GM19238 (cell line): ENCODE data around the gene CCDC24.

ENCODE experiments used
- DNase-seq: peaks from one replicate; pipeline ENCODE4 v3.0.0; 2011; ENCODE audit warnings: low spot score; ENCODE audit not compliant: insufficient read length

The CCDC24 gene

DNA sequence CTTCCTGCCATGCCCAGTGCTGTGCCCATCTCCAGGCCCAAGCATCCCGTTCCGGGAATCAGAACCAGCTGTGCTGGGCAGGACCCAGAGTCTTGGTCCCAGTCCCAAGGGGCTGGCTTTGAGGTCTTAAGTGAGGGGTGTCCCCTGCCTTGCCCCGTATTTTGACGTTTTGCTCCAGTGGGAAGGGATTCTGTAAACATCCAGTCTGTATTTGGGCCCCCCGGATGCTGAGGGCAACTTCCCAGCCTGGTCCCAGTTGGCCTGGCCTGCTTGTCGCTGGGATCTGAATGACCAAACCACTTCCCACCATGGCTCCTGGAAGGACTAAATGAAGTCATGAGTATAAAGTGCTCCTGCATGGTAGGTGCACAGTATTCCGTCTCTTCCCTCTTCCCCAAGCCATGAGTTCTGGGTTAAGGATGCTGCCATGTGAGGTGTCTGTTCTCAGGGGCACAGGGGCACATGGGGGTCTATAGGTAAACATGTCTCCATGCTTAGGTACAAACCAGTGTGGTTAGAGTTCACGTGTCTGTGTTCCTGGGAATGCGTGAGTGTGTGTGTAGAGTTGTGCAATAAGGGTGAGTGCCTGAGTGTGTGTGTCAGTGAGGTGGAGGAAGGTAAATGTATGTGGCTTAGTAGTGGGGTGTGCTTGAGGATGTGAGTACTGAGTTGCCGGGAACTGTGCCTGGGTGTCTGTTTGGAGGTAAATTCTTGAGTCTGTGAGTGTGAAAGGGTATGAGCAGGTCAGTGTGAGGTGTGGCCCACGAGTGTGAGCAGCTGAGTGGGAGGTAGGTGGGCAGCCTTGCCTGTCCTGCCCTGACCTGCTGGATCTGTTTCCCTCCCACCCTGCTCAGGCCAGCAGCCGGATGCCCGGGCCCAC, 10.9 kb upstream of the CCDC24 start:
- DNase-seq = no peak

DNA sequence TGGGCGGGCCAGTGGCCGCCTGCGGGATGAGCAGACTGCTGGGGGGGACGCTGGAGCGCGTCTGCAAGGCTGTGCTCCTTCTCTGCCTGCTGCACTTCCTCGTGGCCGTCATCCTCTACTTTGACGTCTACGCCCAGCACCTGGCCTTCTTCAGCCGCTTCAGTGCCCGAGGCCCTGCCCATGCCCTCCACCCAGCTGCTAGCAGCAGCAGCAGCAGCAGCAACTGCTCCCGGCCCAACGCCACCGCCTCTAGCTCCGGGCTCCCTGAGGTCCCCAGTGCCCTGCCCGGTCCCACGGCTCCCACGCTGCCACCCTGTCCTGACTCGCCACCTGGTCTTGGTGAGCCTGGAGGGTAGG, 10.3 kb upstream of the CCDC24 start:
- no peak for DNase-seq

DNA sequence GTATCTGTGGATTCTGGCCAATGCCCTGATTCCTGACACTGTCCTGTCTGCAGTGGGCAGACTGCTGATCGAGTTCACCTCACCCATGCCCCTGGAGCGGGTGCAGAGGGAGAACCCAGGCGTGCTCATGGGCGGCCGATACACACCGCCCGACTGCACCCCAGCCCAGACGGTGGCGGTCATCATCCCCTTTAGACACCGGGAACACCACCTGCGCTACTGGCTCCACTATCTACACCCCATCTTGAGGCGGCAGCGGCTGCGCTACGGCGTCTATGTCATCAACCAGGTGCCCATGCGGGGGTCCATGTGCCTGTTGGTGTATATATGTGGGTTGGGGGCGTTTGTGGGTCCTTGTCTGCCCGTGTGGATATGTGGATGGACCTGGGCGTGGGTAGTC, 9.8 kb upstream of the CCDC24 start:
- DNase-seq = no peak

DNA sequence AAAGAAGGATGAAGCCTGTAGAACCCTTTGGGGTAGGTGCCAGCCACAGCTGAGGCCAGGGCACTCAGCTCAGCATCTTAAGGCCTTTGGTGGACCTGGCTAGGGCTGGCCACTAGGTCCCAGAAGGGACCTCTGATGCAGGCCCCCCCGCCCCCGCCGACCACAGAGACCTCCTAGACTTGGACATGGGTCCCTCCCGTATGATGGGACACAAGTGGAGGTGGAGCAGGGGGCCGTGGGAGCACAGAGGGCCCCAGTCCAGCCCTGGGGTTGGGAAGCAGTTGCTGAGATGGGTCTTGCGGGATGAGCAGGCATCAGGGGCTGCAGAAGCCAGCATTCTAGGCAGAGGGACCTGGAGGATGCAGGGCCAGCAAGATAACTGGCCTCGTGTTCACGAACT, 9.2 kb upstream of the CCDC24 start:
- no peak for DNase-seq

DNA sequence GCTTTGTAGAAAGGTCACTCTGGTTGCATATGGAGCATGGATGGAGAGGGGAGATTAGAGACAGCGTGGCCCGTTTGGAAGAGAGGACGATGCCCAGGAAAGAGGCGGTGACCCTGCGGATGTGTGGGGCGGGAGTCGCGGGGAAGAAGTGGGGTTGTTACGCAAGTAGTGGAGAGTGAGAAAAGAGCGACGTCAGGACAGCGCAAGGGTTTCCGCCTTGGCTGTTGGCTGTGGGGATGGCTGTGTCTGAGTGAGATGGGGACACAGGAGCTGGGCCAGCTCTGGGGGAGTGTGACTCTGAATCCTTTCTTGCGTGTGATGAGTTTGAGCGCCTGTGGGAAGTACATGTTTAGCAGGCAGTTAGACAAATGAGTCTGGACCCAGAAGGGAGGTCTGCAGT, 8.6 kb upstream of the CCDC24 start:
- no peak for DNase-seq

DNA sequence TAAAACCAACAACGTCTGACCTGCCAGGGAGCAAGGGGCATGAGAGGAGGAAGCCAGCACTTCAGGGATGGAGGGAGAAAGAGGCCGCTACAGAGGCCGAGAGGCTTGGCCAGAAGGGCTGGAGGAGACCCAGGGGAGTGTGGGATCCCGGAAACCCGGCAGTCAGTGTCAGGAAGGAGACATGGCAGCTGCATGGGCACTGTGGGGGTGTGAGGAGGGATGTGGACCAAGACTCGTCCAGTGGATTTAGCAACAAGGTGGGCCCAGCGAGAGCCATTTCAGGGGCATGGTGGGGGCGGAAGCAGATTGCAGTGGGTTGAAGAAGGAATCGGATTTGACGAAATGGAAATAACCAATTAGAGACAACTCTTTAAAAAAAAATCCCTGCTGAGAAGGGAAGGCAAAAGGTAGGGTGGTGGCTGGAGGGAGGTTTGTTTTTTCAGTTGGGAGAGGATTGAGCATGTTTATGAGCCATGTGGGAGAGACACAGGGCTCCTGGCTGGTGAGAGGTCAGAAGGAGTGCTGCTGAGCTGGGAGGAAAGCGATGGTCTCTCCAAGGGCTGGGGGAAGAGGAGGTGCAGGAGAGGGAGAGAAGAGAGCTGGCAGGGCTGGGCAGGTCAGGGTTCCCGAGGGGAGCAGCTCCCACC, 8.0 kb upstream of the CCDC24 start:
- no peak for DNase-seq

DNA sequence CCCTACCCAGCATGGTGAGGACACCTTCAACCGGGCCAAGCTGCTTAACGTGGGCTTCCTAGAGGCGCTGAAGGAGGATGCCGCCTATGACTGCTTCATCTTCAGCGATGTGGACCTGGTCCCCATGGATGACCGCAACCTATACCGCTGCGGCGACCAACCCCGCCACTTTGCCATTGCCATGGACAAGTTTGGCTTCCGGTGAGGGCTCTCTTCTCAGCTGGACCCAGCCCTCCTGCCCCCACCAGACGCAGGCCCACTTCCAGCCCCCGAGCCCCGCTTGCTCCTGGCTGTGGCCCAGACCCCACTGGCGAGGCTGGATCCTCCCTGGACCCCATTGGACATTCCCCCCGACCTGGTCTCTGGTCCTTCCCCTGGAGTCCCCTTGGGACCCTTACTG, 6.5 kb upstream of the CCDC24 start:
- no peak for DNase-seq

DNA sequence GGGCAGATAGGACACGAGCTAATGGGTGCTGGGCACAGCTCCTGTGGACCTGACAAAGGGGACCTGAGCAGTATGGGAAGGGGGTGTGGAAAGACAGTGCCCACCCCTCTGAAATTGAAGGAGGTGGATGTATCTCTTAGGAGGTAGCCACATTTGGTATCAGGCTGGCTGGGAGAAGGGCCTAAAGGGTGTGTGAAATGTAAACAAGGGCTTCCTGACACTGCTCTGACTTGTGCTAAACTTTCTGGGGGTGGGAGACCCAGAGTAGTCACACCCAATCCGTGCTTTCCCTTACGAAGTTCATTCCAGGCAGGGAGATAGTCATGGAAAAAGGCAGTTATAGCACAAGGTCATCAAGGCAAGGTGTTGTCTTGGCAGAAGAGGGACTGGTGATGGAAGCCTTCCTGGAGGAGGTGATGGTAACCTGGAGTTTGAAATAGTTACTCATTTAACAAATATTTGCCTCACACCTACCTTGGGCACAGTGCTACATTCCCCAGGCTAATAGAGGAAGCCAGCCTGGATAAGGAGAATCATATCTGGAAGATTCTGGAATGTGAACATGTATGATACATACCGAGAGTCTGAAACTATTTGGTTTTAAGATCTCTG, 5.3 kb upstream of the CCDC24 start:
- DNase-seq = no peak

DNA sequence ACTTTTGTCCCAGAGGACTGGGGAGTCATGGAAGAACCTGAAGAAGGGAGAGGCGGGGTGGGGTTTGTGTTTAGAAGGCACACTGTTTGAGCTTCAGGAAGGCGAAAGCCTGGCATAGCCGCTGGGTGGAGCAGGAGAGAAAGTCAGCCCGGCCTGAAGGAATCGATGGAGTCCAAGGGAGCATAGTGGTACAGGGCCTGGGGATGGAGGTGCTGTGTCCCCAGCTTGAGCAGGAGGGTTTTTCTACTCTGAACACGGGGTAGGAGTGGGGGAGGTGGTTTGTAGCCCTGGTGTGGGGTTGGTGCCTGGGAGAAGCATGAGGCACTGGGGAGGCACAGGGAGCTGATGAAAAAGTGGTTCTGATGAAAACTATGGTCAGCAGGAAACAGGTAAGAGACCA, 4.7 kb upstream of the CCDC24 start:
- no peak for DNase-seq

DNA sequence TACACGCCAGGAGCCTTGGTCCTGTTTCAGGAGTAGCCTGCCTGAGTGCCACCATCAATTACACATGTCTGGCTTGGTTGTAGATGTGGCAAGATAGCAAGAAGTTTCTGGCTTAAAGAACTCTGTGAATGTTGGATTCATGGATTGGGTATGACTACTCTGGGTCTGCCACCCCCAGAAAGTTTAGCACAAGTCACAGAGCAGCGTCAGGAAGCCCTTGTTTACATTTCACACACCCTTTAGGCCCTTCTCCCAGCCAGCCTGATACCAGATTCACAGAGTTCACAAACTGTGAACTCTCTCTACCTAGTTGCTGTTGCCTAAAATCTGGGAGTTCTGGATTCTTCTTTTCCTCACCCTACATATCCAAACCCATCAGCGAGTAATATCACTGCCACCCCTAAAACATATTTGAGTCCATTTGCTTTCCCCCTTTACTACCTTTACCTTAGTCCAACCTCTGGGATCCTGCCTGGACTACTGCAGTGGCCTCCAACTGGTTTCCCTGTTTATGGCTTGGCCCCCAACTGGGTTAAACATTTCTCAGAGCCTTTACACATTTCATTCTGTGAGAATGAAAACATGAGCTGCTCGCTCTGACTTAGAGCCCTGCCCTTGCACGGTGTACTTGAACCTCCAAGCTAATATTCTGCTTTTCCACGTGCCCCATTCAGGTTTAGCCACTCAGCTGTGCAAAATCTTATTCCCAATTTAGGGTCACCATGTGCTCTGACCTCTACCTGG, 4.1 kb upstream of the CCDC24 start:
- no peak for DNase-seq

DNA sequence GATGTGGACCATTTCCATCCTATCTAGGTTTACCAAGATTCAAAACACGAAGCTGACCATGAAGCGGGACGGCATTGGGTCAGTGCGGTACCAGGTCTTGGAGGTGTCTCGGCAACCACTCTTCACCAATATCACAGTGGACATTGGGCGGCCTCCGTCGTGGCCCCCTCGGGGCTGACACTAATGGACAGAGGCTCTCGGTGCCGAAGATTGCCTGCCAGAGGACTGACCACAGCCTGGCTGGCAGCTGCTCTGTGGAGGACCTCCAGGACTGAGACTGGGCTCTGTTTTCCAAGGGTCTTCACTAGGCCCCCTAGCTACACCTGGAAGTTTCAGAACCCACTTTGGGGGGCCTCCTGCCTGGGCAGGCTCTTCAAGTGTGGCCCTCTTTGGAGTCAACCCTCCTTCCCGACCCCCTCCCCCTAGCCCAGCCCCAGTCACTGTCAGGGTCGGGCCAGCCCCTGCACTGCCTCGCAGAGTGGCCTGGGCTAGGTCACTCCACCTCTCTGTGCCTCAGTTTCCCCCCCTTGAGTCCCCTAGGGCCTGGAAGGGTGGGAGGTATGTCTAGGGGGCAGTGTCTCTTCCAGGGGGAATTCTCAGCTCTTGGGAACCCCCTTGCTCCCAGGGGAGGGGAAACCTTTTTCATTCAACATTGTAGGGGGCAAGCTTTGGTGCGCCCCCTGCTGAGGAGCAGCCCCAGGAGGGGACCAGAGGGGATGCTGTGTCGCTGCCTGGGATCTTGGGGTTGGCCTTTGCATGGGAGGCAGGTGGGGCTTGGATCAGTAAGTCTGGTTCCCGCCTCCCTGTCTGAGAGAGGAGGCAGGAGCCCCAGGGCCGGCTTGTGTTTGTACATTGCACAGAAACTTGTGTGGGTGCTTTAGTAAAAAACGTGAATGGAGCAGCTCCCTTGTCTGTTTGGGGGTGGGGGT, 864 bp upstream of the CCDC24 start:
- DNase-seq = no peak

DNA sequence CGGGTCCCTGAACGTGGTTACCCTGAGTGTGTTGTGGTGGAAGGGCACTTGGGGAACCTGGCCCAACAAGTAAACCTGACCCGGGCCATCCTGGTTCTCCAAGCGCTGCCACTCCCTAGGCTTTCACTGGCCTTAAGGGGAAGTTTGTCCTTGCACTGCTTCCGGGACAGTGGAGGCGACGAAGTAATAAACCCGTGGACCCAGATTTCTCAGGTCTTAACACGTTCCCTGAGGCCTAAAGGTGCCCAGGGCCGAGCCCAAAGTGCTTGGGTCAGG, 261 bp upstream of the CCDC24 start:
- DNase-seq = no peak

DNA sequence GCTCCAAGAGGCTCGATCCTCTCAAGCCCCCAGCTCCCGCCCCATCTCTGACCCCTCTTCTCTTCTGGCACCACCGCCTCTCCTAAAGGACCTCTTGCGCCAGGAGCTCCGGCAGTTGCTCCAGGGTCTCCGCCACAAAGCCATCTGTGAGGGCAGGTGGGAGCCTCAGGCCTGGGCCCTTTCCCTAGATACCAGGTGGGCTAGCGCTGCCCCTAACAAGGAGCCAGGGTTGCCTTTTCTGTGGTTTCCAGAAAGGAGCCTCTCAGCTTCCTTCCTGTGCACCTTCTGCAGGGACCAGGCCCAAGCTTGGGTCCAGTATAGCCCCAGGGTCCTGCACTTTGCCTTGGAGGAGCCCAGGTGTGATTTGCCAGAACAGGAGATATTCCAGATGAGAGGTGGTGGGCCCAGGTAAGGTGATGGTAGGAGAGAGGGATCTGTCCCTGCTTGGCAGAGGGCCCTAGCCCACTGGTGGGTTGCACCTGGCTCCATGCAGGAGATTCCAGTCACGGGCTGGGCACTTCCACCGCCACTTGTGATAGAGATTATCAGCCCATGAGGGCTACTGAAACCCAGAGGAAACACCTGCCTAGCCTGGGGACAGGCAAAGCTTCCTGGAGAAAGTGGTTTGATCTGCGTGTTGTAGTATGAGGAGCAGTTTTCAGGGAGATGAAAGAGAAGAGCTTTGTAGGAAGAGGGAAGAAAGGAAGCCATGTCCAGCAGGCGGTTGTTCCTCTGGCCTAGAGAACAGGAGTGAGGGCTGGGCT, 1.0 kb downstream of the CCDC24 start:
- no peak for DNase-seq

DNA sequence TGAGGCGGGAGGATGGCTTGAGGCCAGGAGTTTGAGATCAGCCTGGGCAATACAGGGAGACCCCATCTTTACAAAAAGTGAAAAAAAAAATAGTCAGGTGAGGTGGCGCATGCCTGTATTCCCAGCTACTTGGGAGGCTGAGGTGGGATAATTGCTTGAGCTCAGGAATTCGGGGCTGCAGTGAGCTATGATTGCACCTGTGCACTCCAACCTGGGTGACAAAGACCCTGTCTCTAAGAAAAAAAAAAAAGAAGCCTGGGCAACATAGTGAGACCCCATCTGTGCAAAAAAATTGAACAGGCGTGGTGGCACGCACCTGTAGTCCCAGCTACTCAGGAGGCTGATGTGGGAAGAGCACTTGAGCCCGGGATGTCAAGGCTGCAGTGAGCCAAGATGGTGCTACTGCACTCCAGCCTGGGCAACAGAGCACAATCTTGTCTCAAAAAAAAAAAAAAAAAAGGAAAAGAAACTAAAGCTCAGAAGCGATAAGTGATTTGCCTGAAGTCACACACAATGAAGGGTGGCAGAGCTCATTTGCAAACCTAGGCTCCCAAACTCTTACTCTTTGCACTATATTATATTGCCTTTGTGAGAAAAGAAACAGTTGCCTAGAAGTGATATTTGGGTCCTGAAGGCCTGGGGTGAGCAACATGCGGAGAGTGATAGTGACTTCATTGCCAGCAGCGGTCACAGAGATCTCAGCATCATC, 2.0 kb downstream of the CCDC24 start:
- DNase-seq = no peak

DNA sequence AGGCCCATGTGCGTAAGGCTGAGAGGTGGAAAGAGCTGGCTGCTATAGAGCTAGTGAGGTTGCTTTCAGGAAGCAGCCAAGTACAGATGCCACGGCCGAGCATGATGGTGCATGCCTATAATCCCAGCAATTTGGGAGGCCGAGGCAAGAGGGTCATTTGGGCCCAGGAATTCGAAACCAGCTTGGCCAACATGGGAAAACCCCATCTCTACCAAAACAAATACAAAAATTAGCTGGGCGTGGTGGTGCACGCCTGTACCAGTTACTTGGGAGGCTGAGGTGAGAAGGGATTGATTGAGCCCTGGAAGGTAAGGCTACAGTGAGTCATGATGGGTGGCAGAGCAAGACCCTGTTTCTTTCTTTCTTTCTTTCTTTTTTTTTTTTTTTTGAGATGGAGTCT, 2.7 kb downstream of the CCDC24 start:
- no peak for DNase-seq

DNA sequence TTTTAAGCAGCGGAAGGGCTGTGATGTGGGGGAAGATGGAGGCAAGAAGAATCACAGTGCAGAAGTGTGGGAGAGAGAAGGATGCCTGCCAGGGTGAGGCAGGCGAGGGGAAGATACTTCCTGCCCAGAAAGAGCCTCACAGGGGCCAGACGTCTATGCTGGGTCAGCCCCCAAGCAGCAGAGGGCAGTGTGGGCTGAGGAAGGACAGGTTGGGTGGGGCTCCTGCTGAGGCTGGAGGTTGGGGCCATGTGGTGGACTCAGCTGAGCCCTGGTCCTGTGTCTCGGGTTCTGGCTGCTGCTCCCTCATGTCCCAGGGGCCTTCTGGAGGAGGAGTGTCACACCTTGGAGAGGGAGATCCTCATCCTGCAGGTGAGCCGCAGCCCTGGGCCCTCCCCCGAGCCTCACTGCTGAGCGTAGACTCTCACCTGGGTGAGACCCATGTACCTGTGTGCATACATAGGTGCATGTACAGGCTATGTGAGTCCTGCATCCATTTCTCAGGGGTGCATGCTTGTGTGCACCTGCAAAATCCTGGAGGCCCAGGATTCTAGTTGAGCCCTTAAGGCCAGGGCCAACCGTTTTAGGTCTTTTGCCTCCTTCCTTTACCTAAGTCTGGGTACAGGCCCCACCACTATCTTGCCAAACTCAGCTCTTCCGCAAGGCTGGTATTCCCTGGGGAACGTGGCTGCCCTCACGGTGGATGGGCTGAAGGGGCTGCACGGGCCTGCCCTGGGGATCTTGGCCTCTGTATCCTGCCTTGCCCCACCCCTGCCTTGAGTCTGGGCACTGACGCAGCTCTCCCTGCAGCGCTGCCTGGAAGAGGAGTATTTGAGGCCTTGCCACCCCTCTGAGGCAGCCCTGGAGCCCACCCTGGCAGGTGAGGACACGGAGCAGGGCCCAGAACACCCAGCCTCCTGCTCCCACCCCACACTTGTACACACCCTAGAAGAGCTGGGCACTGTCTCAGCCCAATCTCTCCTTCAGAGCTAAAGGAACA, 3.7 kb downstream of the CCDC24 start:
- DNase-seq = no peak

DNA sequence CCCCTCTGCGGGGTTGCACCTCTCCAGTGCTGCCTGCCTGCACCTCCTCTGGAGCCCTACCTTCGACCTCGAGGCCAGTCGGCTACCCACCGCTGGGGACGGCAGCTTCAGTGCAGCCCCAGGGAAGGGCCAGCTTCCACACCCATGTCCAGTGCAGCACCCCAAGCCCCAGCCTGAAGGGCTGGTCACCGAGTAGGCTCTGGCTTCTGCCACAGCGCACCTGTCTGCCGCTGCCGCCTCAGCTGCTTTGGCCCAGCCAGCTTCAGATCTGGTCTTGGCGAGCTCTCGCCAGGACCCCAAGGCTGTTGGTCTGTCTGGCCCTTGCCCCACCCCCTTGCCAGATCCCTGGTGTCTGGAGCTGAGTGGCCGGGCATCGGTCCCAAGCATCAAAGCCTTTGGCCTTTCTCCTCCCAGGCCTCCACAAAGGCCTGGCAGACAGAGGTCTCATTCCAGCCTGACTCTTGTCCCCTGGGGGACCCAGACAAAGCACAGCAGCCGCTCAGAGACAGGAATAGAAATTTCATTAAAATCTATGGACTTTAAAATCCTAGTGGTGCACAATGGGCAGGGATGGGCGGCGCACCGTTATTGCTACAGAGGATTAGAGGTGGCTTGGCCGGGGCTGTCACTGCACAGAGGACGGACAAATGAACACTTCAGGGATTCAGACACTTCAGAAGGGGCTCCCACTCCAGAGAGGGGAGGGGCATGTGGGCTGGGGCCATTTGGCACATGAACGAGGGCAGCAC, 4.8 kb downstream of the CCDC24 start:
- no peak for DNase-seq

DNA sequence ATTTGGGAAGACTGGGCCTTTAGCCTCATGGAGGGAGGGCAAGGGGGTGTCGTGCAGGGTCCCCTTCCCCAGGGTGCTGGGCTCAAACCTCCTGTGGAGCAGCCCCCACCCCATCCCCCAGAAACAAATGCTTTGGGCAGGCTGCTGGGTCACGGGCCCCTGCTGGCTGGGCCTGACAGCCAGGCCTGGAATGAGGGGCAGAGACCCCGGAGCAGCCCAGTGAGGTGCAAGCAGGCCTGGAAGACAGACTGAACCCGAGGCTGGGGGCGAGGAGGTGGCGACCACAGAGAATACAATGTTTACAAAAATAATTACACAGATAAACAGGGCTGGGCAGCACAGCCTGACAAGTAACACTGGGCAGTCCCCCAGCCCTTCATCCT, 5.3 kb downstream of the CCDC24 start:
- DNase-seq = no peak
